Measurements from ENCODE around the gene ZHX3. TPM values are rescaled to one million over a fixed set of nuclear protein-coding genes. Genes with fewer than 3 reads are reported as not detected.

ZHX3 gene
- total and polyA plus RNA-seq, 8 donors, result 6.6 to 59.3 (median 18.7) TPM

- Histone ChIP-seq H3K27me3 (no peaks in the 10 kb centered on the region), H3K4me1 (peaks cover 16 to 77% (median 58%) of the 10 kb centered on the region in 4 donors), H3K27ac (peak overlapping the region in 4 of 5 donors; percentile 41 to 84 (median 66)), H3K36me3 (peaks cover 24 to 69% (median 60%) of the 10 kb centered on the region in 4 donors), H3K9me3 (no peaks in the 10 kb centered on the region), H3K4me3 (no peak overlapping the region)
- TF ChIP-seq POLR2A (IDR thresholded peaks at IDR 0.05), result no peak
- TF ChIP-seq POLR2AphosphoS5 (IDR thresholded peaks at IDR 0.05), result no peak
- no peak for TF ChIP-seq CTCF (IDR thresholded peaks at IDR 0.05)
- no peak for TF ChIP-seq EP300 (IDR thresholded peaks at IDR 0.05)
- intact Hi-C loops (cut with DNase I; ENCODE audit: low total_unique reads), result loop anchor here (10.0 kb wide), 1 partner anchor 50 kb away; no protein-coding TSS in a partner anchor
- DNase-seq, result peak in 1 of 2 donors; percentile 7
- WGBS, 5 donors, result 85 to 98% (median 95%) methylated on average over 4 of the region's 4 CpGs
Measured at GRCh38 chr20:41175201-41175651, 142.3 kb downstream of the ZHX3 start.

- intact Hi-C loops (cut with DNase I; ENCODE audit: low total_unique reads), result loop anchor here (5.0 to 10.0 kb wide), 2 partner anchors 50 to 168 kb away; partner anchors contain the start of gene LPIN3
- no peaks in the 10 kb centered on the region for H3K9me3 ChIP-seq
- DNase-seq, result peak in 1 of 2 donors; percentile 14
- H3K4me1 ChIP-seq, result peaks cover 16 to 74% (median 58%) of the 10 kb centered on the region in 4 donors
- 70 to 86% (median 81%) methylated on average over 2 of the region's 2 CpGs for WGBS, 5 donors
- TF ChIP-seq CTCF (IDR thresholded peaks at IDR 0.05) (no peak), EP300 (IDR thresholded peaks at IDR 0.05) (no peak), POLR2A (IDR thresholded peaks at IDR 0.05) (no peak), POLR2AphosphoS5 (IDR thresholded peaks at IDR 0.05) (no peak)
- H3K27me3 ChIP-seq, result no peaks in the 10 kb centered on the region
- peak overlapping the region; percentile 18 to 84 (median 63) for H3K27ac ChIP-seq
- H3K4me3 ChIP-seq, result no peak overlapping the region
- peaks cover 29 to 73% (median 65%) of the 10 kb centered on the region in 4 donors for H3K36me3 ChIP-seq
Measured at GRCh38 chr20:41174782-41175181, 142.7 kb downstream of the ZHX3 start.

- no peak for DNase-seq
- intact Hi-C loops (cut with DNase I; ENCODE audit: low total_unique reads), result loop anchor here (5.0 to 10.0 kb wide), 2 partner anchors 50 to 168 kb away; partner anchors contain the start of gene LPIN3
- Histone ChIP-seq H3K36me3 (peaks cover 32 to 77% (median 69%) of the 10 kb centered on the region in 4 donors), H3K9me3 (no peaks in the 10 kb centered on the region), H3K4me1 (peaks cover 16 to 73% (median 58%) of the 10 kb centered on the region in 4 donors), H3K27me3 (no peaks in the 10 kb centered on the region), H3K4me3 (no peak overlapping the region), H3K27ac (peak overlapping the region in 4 of 5 donors; percentile 41 to 84 (median 66))
- WGBS, 5 donors, result 92 to 97% (median 96%) methylated on average over 7 to 10 of the region's 10 CpGs
- TF ChIP-seq POLR2A (IDR thresholded peaks at IDR 0.05) (no peak), POLR2AphosphoS5 (IDR thresholded peaks at IDR 0.05) (no peak), EP300 (IDR thresholded peaks at IDR 0.05) (no peak), CTCF (IDR thresholded peaks at IDR 0.05) (no peak)
Measured at GRCh38 chr20:41174373-41174772, 143.2 kb downstream of the ZHX3 start.

GRCh38 chr20:41173791-41174341 is 143.7 kb downstream of the ZHX3 start:
- no peak overlapping the region for H3K4me3 ChIP-seq
- TF ChIP-seq EP300 (IDR thresholded peaks at IDR 0.05) (no peak), CTCF (IDR thresholded peaks at IDR 0.05) (no peak), POLR2AphosphoS5 (IDR thresholded peaks at IDR 0.05) (no peak), POLR2A (IDR thresholded peaks at IDR 0.05) (no peak)
- intact Hi-C loops (cut with DNase I; ENCODE audit: low total_unique reads), result loop anchor here (5.0 to 10.0 kb wide), 2 partner anchors 51 to 168 kb away; partner anchors contain the start of gene LPIN3
- WGBS, 5 donors, result 92 to 95% (median 94%) methylated on average over 11 to 13 of the region's 13 CpGs
- peaks cover 37 to 82% (median 74%) of the 10 kb centered on the region in 4 donors for H3K36me3 ChIP-seq
- H3K27me3 ChIP-seq, result no peaks in the 10 kb centered on the region
- no peaks in the 10 kb centered on the region for H3K9me3 ChIP-seq
- peak overlapping the region in 4 of 5 donors; percentile 41 to 84 (median 76) for H3K27ac ChIP-seq
- H3K4me1 ChIP-seq, result peaks cover 16 to 68% (median 53%) of the 10 kb centered on the region in 4 donors
- DNase-seq, result peak in 1 of 2 donors; percentile 21

Measured in stomach (tissue), 9 donors.